Endothelial cell of umbilical vein (primary cell): ENCODE results near the gene CHST12. TPM values are rescaled to one million over a fixed set of nuclear protein-coding genes. Genes with fewer than 3 reads are reported as not detected.

Source experiments
- BruUV-seq: library from RNA; stranded (reverse); fragments of 400-500 nt; replicated peaks from 2 replicates; lab custom pipeline; 2021; lab: Mats Ljungman, UMichigan
- CTCF ChIA-PET: fragments of 300-600, 350-600 bp; sonication (Branson Sonifier 250); formaldehyde crosslinking; loops from one replicate; lab custom pipeline; 2021; ENCODE audit warnings: antibody characterized with exemption, inconsistent platforms; lab: Charles Lee
- POLR2A ChIA-PET: fragments of 300-600, 350-600 bp; sonication (Branson Sonifier 250); formaldehyde crosslinking; loops from one replicate; lab custom pipeline; 2021; ENCODE audit warnings: antibody characterized with exemption, inconsistent platforms; lab: Charles Lee
- DNase-seq: peaks from one replicate; pipeline ENCODE4 v3.0.0-alpha.2; 2011; ENCODE audit warnings: low read depth, low spot score
- FAIRE-seq: peaks from 2 replicates; lab custom pipeline; 2011; peaks lifted over from hg19 to GRCh38; lab: Jason Lieb, UNC
- H2AFZ ChIP-seq: 2 replicates; pipeline ENCODE4 v1.6.0; 2012; ENCODE audit warnings: low read depth, low read length, control low read depth, inconsistent platforms
- H3K27ac ChIP-seq: 2 replicates; pipeline ENCODE4 v1.5.1; 2011; ENCODE audit warnings: low read depth, mild to moderate bottlenecking, control low read depth, low read length, moderate library complexity; ENCODE audit not compliant: insufficient read depth
- H3K27me3 ChIP-seq, 2 experiments: 2 replicates each; pipeline versions ENCODE4 v1.6.0 to v1.6.1; 2011; ENCODE audit warnings: low read length in 2 of 2, mixed read lengths in 1 of 2; ENCODE audit not compliant: control insufficient read depth in 2 of 2, insufficient read depth in 2 of 2
- H3K36me3 ChIP-seq, 2 experiments: 2 replicates in 1 of 2; 3 replicates in 1 of 2; pipeline ENCODE4 v1.5.1; 2011; ENCODE audit warnings: low read length in 2 of 2, mild to moderate bottlenecking in 1 of 2, moderate library complexity in 1 of 2; ENCODE audit not compliant: control insufficient read depth in 2 of 2, insufficient read depth in 2 of 2; ENCODE audit errors: extremely low read depth in 1 of 2
- H3K4me1 ChIP-seq: 3 replicates; pipeline ENCODE4 v1.5.1; 2011; ENCODE audit warnings: mild to moderate bottlenecking, low read length; ENCODE audit not compliant: control insufficient read depth, insufficient read depth; ENCODE audit errors: extremely low read depth
- H3K4me2 ChIP-seq: 2 replicates; pipeline ENCODE4 v1.6.1; 2011; ENCODE audit warnings: low read length, control low read depth, mixed read lengths; ENCODE audit not compliant: insufficient read depth
- H3K4me3 ChIP-seq, 3 experiments: fragments of 200-600 bp in 1 of 3; sonication (generic), shearing (Covaris generic) in 1 of 3; replicated peaks in 1 of 3; 2 replicates each; pipeline ENCODE4 v1.5.1; 2011 to 2016; ENCODE audit warnings: control low read depth in 3 of 3, low read length in 3 of 3, mild to moderate bottlenecking in 2 of 3, inconsistent platforms in 1 of 3, low read depth in 1 of 3, moderate library complexity in 1 of 3; ENCODE audit not compliant: insufficient read depth in 1 of 3
- H3K79me2 ChIP-seq: 2 replicates; pipeline ENCODE4 v1.6.0; 2012; ENCODE audit warnings: low read length, inconsistent platforms; ENCODE audit not compliant: control insufficient read depth, insufficient read depth
- H3K9ac ChIP-seq: replicated peaks from 2 replicates; pipeline ENCODE3; 2011; ENCODE audit warnings: low read length, control low read depth; ENCODE audit not compliant: insufficient read depth; ENCODE audit errors: extremely low read depth
- H3K9me1 ChIP-seq: replicated peaks from 3 replicates; pipeline ENCODE4 v1.6.0; 2011; ENCODE audit warnings: mild to moderate bottlenecking, low read length; ENCODE audit not compliant: control insufficient read depth, insufficient read depth; ENCODE audit errors: extremely low read depth
- H3K9me3 ChIP-seq: replicated peaks from 2 replicates; pipeline ENCODE4 v1.5.1; 2012; ENCODE audit warnings: low read length, inconsistent platforms; ENCODE audit not compliant: control insufficient read depth, insufficient read depth
- H4K20me1 ChIP-seq: replicated peaks from 2 replicates; pipeline ENCODE3; 2011; ENCODE audit warnings: mild to moderate bottlenecking, low read length; ENCODE audit not compliant: control insufficient read depth, insufficient read depth; ENCODE audit errors: extremely low read depth
- FOS ChIP-seq: IDR thresholded peaks from 2 replicates; pipeline ENCODE4 v1.6.1; 2011; ENCODE audit warnings: mild to moderate bottlenecking, low read length, moderate library complexity, borderline replicate concordance; ENCODE audit not compliant: insufficient read depth
- GATA2 ChIP-seq: IDR thresholded peaks from 2 replicates; pipeline ENCODE4 v1.7.0; 2011; ENCODE audit warnings: low read depth, mild to moderate bottlenecking, moderate library complexity, mixed read lengths, low read length; ENCODE audit not compliant: insufficient read length, insufficient read depth
- JUN ChIP-seq: IDR thresholded peaks from 2 replicates; pipeline ENCODE4 v1.6.1; 2011; ENCODE audit warnings: borderline replicate concordance, low read depth; ENCODE audit not compliant: insufficient read length, insufficient read depth
- POLR2A ChIP-seq: IDR thresholded peaks from 2 replicates; pipeline ENCODE4 v1.6.1; 2012; ENCODE audit warnings: low read depth, mild to moderate bottlenecking, control low read depth, low read length
- POLR2AphosphoS5 ChIP-seq: IDR thresholded peaks from 2 replicates; pipeline ENCODE4 v1.6.1; 2012; ENCODE audit warnings: low read depth, mild to moderate bottlenecking, control low read depth, low read length, moderate library complexity; ENCODE audit not compliant: insufficient read depth
- dilution Hi-C: fragments of 300-500 bp; cut with MboI; formaldehyde crosslinking; loops from one replicate; pipeline ENCODE4 v1.15.0; 2019; ENCODE audit warnings: low sequenced_read_pairs; ENCODE audit not compliant: extremely low pct_ligation_motif_present
- intact Hi-C: fragments of 100-400 bp; cut with micrococcal nuclease; formaldehyde crosslinking; loops from one replicate; pipeline ENCODE4 v1.10.0; 2022
- polyA plus RNA-seq, 4 experiments: library from polyadenylated mRNA; depleted of rRNA in 3 of 4; stranded (reverse) in 3 of 4; unstranded in 1 of 4; fragments of >200 nt; gene quantifications; 2 replicates each; pipeline versions ENCODE4 v1.2.1 to v1.2.3, GENCODE V29; 2011 to 2012; ENCODE audit warnings: missing spikeins in 1 of 4
- total RNA-seq: library from RNA; stranded (reverse); gene quantifications from 2 replicates; pipeline ENCODE4 v1.2.3, GENCODE V29; 2021
- TF ChIP-seq, protein P1 (sequence below), 2 donors: IDR thresholded peaks; 1 replicate in 1 of 2; 2 replicates in 1 of 2; pipeline ENCODE4 v1.5.1; 2011; ENCODE audit warnings: low read length in 2 of 2, mild to moderate bottlenecking in 2 of 2, moderate library complexity in 2 of 2, control low read depth in 1 of 2, inconsistent platforms in 1 of 2, low read depth in 1 of 2; ENCODE audit not compliant: insufficient read depth in 1 of 2; ENCODE audit errors: extremely low read depth in 1 of 2

The CHST12 gene
- total and polyA plus RNA-seq, 2 donors (not counting 3 experiments of a cell fraction or from before 2014, with no cell fraction given) = 30.2 to 52.6 TPM

- no peaks in the 10 kb centered on the region for H3K79me2 ChIP-seq
- H3K27ac ChIP-seq = no peak overlapping the region
- DNase-seq = no peak
- CTCF ChIA-PET = no interaction called here
- POLR2A ChIA-PET = no interaction called here
- no peaks in the 10 kb centered on the region for H3K9me1 ChIP-seq
- no peak for FAIRE-seq
- H3K9me3 ChIP-seq = no peaks in the 10 kb centered on the region
- TF ChIP-seq POLR2A (no peak), POLR2AphosphoS5 (no peak), GATA2 (no peak), FOS (no peak), JUN (no peak)
- TF ChIP-seq, protein P1, sequence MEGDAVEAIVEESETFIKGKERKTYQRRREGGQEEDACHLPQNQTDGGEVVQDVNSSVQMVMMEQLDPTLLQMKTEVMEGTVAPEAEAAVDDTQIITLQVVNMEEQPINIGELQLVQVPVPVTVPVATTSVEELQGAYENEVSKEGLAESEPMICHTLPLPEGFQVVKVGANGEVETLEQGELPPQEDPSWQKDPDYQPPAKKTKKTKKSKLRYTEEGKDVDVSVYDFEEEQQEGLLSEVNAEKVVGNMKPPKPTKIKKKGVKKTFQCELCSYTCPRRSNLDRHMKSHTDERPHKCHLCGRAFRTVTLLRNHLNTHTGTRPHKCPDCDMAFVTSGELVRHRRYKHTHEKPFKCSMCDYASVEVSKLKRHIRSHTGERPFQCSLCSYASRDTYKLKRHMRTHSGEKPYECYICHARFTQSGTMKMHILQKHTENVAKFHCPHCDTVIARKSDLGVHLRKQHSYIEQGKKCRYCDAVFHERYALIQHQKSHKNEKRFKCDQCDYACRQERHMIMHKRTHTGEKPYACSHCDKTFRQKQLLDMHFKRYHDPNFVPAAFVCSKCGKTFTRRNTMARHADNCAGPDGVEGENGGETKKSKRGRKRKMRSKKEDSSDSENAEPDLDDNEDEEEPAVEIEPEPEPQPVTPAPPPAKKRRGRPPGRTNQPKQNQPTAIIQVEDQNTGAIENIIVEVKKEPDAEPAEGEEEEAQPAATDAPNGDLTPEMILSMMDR (IDR thresholded peaks at IDR 0.05; ENCODE audit: extremely low read depth in 1 of 2, insufficient read depth in 1 of 2, low read depth in 1 of 2, low read length in 2 of 2) = no peak
- no TSS peak for BruUV-seq
- H3K27me3 ChIP-seq = no peaks in the 10 kb centered on the region
- H3K4me3 ChIP-seq = no peak overlapping the region
- no peaks in the 10 kb centered on the region for H3K36me3 ChIP-seq
- no peaks in the 10 kb centered on the region for H3K4me1 ChIP-seq
- intact Hi-C loops = no loop called here
- H4K20me1 ChIP-seq = no peaks in the 10 kb centered on the region
- H2AFZ ChIP-seq = no peak overlapping the region
- dilution Hi-C loops = no loop called here
- no peak overlapping the region for H3K4me2 ChIP-seq
- no peak overlapping the region for H3K9ac ChIP-seq
These were observed 38.1 kb downstream of the CHST12 start for GRCh38 chr7:2441430-2442058.
